Renal cortex interstitium (tissue), 11 donors: ENCODE results near the gene TTC28. TPM values are rescaled to one million over a fixed set of nuclear protein-coding genes. Genes with fewer than 3 reads are reported as not detected.

ENCODE experiments used
- DNase-seq, 11 donors: peaks; one replicate each; pipeline ENCODE4 v3.0.0-alpha.2; 2013; ENCODE audit warnings: low read depth in 9 of 11, low spot score in 4 of 11; ENCODE audit errors: extremely low read depth in 1 of 11
- polyA plus RNA-seq, 3 donors: library from polyadenylated mRNA; unstranded; fragments of 120-200 nt; gene quantifications; one replicate each; pipeline ENCODE4 v1.2.1, GENCODE V29; 2013; ENCODE audit not compliant: insufficient read length in 3 of 3

Gene TTC28
- polyA plus RNA-seq, 3 donors: 33.1 to 43.1 (median 35.9) TPM

- no peak for DNase-seq
Observed at GRCh38 chr22:28021116-28021997, 658.3 kb downstream of the TTC28 start.

GRCh38 chr22:28019881-28020861, 659.5 kb downstream of the TTC28 start:
- DNase-seq: peak in 4 of 11 donors; percentile 46 to 67 (median 52)

GRCh38 chr22:28019360-28019759, 660.3 kb downstream of the TTC28 start:
- no peak for DNase-seq

GRCh38 chr22:28018461-28018927, 661.1 kb downstream of the TTC28 start:
- DNase-seq: no peak

- DNase-seq: no peak
Observed at GRCh38 chr22:28017859-28018258, 661.8 kb downstream of the TTC28 start.

GRCh38 chr22:28017558-28017820, 662.2 kb downstream of the TTC28 start:
- no peak for DNase-seq

GRCh38 chr22:28016781-28017557, 662.7 kb downstream of the TTC28 start:
- no peak for DNase-seq

- no peak for DNase-seq
Observed at GRCh38 chr22:28015676-28016601, 663.7 kb downstream of the TTC28 start.

- no peak for DNase-seq
Observed at GRCh38 chr22:28015046-28015425, 664.6 kb downstream of the TTC28 start.

- no peak for DNase-seq
Observed at GRCh38 chr22:28014211-28015045, 665.2 kb downstream of the TTC28 start.

- DNase-seq: no peak
Observed at GRCh38 chr22:28013611-28014010, 666.0 kb downstream of the TTC28 start.

- DNase-seq: no peak
Observed at GRCh38 chr22:28012832-28013460, 666.7 kb downstream of the TTC28 start.

- DNase-seq: peak in 8 of 11 donors; percentile 50 to 75 (median 68)
Observed at GRCh38 chr22:28009272-28009827, 670.3 kb downstream of the TTC28 start.

- DNase-seq: no peak
Observed at GRCh38 chr22:28008649-28009048, 671.0 kb downstream of the TTC28 start.

- no peak for DNase-seq
Observed at GRCh38 chr22:28008056-28008455, 671.6 kb downstream of the TTC28 start.

- no peak for DNase-seq
Observed at GRCh38 chr22:28006271-28006670, 673.4 kb downstream of the TTC28 start.

- no peak for DNase-seq
Observed at GRCh38 chr22:28005513-28005912, 674.1 kb downstream of the TTC28 start.
